ENCODE results near the gene KCND3.

KCND3 gene

DNA sequence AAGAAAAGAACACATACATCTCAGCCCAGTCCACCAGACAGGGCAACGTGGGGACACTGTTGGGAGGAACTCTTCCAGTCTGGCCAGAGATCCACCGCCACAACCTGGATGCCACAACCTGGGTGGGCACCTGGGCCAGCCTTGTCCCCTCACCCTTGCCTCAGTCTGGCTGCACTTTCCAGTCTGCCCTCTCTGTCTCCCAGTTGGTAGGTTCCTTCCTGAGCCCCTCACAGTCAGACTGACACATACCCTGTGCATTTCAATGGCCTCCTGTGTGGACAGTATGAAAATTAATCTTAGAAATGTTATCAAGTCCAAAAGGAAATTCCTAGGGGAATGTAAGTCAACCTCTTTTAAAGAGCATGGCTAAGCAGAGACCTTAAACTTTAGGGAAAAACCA lies 184.2 kb downstream of the KCND3 start:
- H3K36me3 ChIP-seq (ENCODE audit: low read depth), result no peaks in the 10 kb centered on the region
- TF ChIP-seq, protein P1, sequence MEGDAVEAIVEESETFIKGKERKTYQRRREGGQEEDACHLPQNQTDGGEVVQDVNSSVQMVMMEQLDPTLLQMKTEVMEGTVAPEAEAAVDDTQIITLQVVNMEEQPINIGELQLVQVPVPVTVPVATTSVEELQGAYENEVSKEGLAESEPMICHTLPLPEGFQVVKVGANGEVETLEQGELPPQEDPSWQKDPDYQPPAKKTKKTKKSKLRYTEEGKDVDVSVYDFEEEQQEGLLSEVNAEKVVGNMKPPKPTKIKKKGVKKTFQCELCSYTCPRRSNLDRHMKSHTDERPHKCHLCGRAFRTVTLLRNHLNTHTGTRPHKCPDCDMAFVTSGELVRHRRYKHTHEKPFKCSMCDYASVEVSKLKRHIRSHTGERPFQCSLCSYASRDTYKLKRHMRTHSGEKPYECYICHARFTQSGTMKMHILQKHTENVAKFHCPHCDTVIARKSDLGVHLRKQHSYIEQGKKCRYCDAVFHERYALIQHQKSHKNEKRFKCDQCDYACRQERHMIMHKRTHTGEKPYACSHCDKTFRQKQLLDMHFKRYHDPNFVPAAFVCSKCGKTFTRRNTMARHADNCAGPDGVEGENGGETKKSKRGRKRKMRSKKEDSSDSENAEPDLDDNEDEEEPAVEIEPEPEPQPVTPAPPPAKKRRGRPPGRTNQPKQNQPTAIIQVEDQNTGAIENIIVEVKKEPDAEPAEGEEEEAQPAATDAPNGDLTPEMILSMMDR (IDR thresholded peaks at IDR 0.05; ENCODE audit: poor library complexity, severe bottlenecking), result no peak
- H3K27ac ChIP-seq (ENCODE audit: poor library complexity, severe bottlenecking), result no peak overlapping the region
- H3K27me3 ChIP-seq (ENCODE audit: insufficient read depth, poor library complexity, severe bottlenecking), result peaks cover 2% of the 10 kb centered on the region
- no peaks in the 10 kb centered on the region for H3K4me1 ChIP-seq (ENCODE audit: insufficient read depth, poor library complexity, severe bottlenecking)
- ATAC-seq (ENCODE audit: low read depth), result no peak
- no peak for DNase-seq (ENCODE audit: low spot score)
- no peaks in the 10 kb centered on the region for H3K9me3 ChIP-seq (ENCODE audit: severe bottlenecking)
- H3K4me3 ChIP-seq (ENCODE audit: severe bottlenecking), result no peak overlapping the region

DNA sequence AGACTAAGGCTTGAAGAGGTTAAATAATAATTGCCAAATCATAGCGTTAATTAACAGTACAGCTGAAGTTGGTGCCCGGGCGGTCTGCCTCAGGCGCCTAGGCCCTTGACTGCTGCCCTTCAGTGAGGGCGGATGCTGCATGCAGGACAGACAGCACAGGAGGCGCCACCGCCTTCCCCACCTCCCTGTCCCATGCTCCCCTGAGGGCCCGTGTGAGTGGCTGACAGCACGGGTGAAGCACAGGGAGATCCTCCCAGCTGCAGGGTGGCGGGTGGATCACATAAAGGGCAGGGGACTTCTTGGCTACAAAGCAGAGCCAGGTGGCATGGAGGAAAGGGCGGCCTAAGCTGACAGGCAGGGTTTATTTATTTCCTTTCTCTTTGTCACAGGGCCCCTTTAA lies 184.7 kb downstream of the KCND3 start:
- ATAC-seq (ENCODE audit: low read depth), result no peak
- DNase-seq (ENCODE audit: low spot score), result no peak
- H3K27ac ChIP-seq (ENCODE audit: poor library complexity, severe bottlenecking), result no peak overlapping the region
- no peaks in the 10 kb centered on the region for H3K4me1 ChIP-seq (ENCODE audit: insufficient read depth, poor library complexity, severe bottlenecking)
- H3K36me3 ChIP-seq (ENCODE audit: low read depth), result no peaks in the 10 kb centered on the region
- peaks cover 2% of the 10 kb centered on the region for H3K27me3 ChIP-seq (ENCODE audit: insufficient read depth, poor library complexity, severe bottlenecking)
- TF ChIP-seq, protein P1 (IDR thresholded peaks at IDR 0.05; ENCODE audit: poor library complexity, severe bottlenecking), result no peak
- no peaks in the 10 kb centered on the region for H3K9me3 ChIP-seq (ENCODE audit: severe bottlenecking)
- no peak overlapping the region for H3K4me3 ChIP-seq (ENCODE audit: severe bottlenecking)

DNA sequence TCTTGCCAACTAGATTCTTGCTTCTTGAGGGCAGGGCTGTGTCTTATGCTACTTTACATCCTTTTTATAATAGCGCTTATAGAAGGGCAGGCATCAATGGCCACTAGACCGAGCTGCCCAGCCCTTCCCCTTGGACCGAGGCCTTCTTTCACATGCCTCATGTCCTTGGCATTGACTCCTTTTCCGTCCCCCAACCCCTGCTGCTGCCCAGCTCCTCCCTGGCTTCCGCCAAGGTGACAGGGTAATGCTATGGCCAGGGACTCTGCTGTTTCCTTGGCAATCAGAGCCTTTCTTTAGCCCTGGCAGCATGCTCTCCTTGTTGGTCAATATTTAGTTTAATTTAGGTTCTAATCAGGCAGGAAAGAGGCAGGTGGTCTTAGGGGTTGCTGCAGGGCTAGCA lies 185.5 kb downstream of the KCND3 start:
- Histone ChIP-seq H3K4me1 (ENCODE audit: insufficient read depth, poor library complexity, severe bottlenecking) (no peaks in the 10 kb centered on the region), H3K27ac (ENCODE audit: poor library complexity, severe bottlenecking) (no peak overlapping the region), H3K27me3 (ENCODE audit: insufficient read depth, poor library complexity, severe bottlenecking) (peaks cover 2% of the 10 kb centered on the region), H3K9me3 (ENCODE audit: severe bottlenecking) (no peaks in the 10 kb centered on the region), H3K36me3 (ENCODE audit: low read depth) (no peaks in the 10 kb centered on the region), H3K4me3 (ENCODE audit: severe bottlenecking) (no peak overlapping the region)
- DNase-seq (ENCODE audit: low spot score) (no peak), ATAC-seq (ENCODE audit: low read depth) (no peak)
- TF ChIP-seq, protein P1 (IDR thresholded peaks at IDR 0.05; ENCODE audit: poor library complexity, severe bottlenecking), result no peak

DNA sequence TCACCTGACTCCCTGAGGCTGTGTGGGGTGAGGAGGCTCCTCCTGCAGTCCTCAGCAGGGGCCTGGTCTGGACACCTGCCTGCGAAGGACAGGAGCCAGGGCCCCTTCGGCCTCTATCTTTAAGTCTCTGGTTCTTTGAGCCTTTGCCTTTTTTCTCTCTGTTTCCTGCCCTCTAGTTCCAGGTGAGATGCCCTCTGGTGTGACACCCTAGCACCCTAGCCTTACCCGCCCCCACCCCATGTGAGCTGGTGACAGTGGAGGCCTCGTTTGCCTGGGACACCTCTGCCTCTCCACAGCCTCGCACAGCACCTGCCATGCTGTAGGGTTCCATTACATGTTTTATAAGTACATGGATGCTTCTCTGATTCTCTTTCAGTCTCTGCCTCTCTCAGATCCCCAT lies 186.5 kb downstream of the KCND3 start:
- Histone ChIP-seq H3K4me1 (ENCODE audit: insufficient read depth, poor library complexity, severe bottlenecking) (no peaks in the 10 kb centered on the region), H3K27ac (ENCODE audit: poor library complexity, severe bottlenecking) (no peak overlapping the region), H3K4me3 (ENCODE audit: severe bottlenecking) (no peak overlapping the region), H3K36me3 (ENCODE audit: low read depth) (no peaks in the 10 kb centered on the region), H3K27me3 (ENCODE audit: insufficient read depth, poor library complexity, severe bottlenecking) (peaks cover 2% of the 10 kb centered on the region), H3K9me3 (ENCODE audit: severe bottlenecking) (no peaks in the 10 kb centered on the region)
- DNase-seq (ENCODE audit: low spot score) (no peak), ATAC-seq (ENCODE audit: low read depth) (no peak)
- TF ChIP-seq, protein P1 (IDR thresholded peaks at IDR 0.05; ENCODE audit: poor library complexity, severe bottlenecking), result no peak

DNA sequence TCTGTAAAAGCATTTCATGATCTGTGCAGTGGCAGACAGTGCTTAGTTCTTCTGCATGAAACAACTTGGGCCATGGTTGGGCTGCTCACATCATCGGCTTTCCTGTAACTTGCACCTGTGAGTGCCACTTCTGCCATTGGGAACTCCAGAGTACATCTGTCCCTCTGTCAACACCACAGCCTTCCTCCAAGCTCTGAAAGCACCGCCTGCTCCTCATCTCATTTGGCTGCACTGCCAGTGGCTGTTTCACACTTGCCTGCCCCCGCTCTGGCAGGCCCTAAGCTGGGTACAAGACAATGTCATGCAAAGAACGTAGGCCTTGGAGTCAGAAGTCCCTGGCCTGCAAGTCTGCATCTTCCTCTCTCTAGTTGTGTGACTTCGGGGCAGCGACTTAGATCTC lies 187.4 kb downstream of the KCND3 start:
- Histone ChIP-seq H3K27me3 (ENCODE audit: insufficient read depth, poor library complexity, severe bottlenecking) (peaks cover 2% of the 10 kb centered on the region), H3K4me3 (ENCODE audit: severe bottlenecking) (no peak overlapping the region), H3K9me3 (ENCODE audit: severe bottlenecking) (no peaks in the 10 kb centered on the region), H3K36me3 (ENCODE audit: low read depth) (no peaks in the 10 kb centered on the region), H3K4me1 (ENCODE audit: insufficient read depth, poor library complexity, severe bottlenecking) (no peaks in the 10 kb centered on the region), H3K27ac (ENCODE audit: poor library complexity, severe bottlenecking) (no peak overlapping the region)
- TF ChIP-seq, protein P1 (IDR thresholded peaks at IDR 0.05; ENCODE audit: poor library complexity, severe bottlenecking), result no peak
- ATAC-seq (ENCODE audit: low read depth) (no peak), DNase-seq (ENCODE audit: low spot score) (no peak)
